GM19455 (cell line): ENCODE results near the gene TEX29.

Experiments
- ATAC-seq: cut with Tn5 transposase; IDR thresholded peaks from one replicate; pipeline ENCODE4 v1.9.1; 2021; ENCODE audit not compliant: unreplicated experiment

Gene TEX29

DNA sequence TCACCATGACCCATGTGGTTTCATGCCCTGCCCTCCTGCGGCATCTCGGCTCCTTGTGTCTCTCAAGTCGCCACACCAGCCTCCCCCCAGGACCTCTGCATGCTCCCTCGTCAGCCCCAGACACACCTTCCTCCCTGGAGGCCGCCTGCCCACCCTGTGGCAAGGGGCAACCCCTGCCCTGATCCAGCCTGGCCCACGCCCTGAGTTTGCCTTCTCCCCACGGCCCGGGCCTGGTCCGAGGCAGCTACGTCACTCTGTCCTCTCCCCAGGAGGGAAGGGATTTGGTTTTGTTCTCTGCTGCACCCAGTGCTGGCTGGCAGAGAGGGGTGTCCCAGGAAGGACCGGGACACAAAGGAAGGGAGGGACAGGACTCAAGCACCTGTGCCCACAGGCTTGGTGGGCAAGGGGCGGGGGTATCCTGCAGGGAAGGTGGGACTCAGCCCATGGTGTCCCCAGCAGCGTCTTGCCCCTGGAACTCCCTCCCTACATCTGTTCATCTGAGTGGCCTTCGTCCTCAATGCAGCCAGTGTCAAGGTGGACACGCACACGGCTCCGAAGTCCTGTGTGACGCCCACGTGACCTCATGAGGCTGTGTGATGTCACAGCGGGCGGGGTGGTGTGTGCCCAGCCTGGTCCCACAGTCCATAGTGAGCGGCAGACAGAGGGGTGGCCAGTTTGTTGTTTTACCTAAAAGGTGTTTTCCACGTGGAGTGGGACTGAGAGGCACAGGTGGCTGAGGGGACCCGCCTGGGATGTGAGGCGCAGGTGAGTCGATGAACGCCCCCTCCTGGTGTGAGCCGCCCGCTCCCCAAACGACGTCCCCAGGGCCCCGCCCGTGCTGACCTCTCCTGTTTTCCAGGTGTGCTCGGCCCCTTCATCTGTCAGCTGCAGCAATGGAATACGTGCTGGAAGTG, at the start of gene TEX29:
Gene TEX29 (plus strand): TSS at position 645 of the 914 bp plus-strand sequence. CDS start 249 bp downstream, at position 894.
- no peak for ATAC-seq

GRCh38 chr13:111270765-111271698, 49.4 kb upstream of the TEX29 start:
- no peak for ATAC-seq

DNA sequence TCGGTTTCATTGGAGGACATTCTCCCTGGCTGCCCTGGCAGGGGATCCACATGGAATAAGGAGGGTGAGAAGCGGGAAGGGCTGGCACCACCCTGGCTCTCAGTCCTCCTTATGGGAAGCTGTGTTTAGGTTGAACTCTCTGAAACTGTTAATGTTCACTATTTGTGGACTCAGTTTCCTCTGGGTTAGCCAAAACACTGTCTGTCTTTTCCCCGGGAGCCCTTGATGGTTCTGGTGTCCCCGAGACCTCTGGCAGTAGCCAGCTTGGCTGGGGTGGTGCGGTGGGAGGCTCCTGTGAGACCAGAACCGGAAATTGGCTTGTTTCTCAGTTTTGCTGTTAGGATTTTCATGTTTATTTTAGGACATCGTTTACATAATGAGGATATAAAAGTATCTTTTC, 48.3 kb upstream of the TEX29 start:
- no peak for ATAC-seq

GRCh38 chr13:111275382-111275781, 45.1 kb upstream of the TEX29 start:
- no peak for ATAC-seq

GRCh38 chr13:111275995-111276618, 44.3 kb upstream of the TEX29 start:
- ATAC-seq, result no peak

- no peak for ATAC-seq
These were observed 42.2 kb upstream of the TEX29 start for GRCh38 chr13:111278258-111278657.

- ATAC-seq, result no peak
These were observed 41.4 kb upstream of the TEX29 start for GRCh38 chr13:111278743-111279652.

DNA sequence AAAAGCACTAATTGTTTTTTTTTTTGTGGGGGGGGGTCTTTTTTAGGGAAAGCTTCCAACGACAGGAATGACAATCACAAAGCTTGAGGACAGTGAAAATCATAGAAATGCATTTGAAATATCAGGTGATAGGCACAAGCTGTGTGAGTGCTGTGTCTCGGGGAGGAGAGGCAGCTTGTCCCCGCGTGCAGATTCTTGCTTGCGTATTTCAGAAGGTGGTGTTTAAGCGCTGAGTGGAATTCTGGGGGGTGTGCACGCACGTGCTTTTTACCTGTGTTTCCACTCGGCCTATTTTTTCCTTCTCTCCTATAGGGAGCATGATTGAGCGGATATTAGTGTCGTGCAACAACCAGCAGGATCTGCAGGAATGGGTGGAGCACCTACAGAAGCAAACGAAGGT, 40.2 kb upstream of the TEX29 start:
- ATAC-seq, result no peak

DNA sequence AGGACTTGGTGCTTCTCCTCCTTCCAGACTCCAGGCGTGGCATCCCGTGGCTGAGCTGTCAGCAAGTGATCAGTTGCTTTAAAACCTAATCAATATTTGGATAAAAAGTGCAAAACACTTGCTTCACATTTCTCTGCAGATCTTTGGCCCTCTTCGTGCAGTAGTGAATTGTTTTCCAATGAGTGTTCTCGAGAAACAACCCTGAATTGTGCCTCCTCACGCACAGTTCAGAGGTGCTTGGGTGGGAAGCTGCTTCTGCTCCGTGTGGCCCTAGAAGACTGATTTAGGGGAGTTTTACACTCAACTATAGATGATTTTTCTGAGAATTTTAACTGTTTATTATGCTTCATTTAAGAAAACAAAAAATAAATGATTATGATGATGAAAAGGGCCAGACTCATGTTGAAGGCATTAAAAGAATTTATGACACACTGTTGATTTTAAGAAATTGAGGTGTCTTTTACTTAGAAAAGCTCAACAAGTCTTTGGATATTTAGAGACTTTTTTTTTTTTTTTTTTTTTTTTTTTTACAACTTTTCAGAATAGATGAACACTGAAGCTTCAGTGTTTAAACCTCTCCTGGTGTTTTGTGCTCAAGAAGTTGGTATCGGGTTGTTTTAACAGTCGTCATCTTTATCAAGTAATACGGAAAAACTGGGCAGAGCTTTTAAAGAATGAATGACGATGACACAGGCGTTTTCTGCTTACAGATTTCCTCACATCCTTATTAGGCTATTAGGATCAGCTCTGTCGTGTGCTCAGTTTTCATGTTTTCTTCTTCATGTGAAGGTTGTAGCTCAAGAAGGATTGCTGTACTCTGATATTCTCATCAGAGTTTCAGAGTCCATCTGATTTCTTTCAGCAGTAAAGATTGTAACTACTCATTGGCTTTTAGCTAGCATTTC, 39.5 kb upstream of the TEX29 start:
- ATAC-seq, result no peak

GRCh38 chr13:111281751-111282311, 38.6 kb upstream of the TEX29 start:
- ATAC-seq, result no peak

GRCh38 chr13:111282425-111282824, 38.0 kb upstream of the TEX29 start:
- no peak for ATAC-seq

- no peak for ATAC-seq
These were observed 37.4 kb upstream of the TEX29 start for GRCh38 chr13:111282997-111283396.

- no peak for ATAC-seq
These were observed 37.0 kb upstream of the TEX29 start for GRCh38 chr13:111283457-111283856.

GRCh38 chr13:111283991-111284390, 36.5 kb upstream of the TEX29 start:
- no peak for ATAC-seq

- ATAC-seq, result no peak
These were observed 35.9 kb upstream of the TEX29 start for GRCh38 chr13:111284565-111284964.

- ATAC-seq, result no peak
These were observed 34.3 kb upstream of the TEX29 start for GRCh38 chr13:111286162-111286561.

DNA sequence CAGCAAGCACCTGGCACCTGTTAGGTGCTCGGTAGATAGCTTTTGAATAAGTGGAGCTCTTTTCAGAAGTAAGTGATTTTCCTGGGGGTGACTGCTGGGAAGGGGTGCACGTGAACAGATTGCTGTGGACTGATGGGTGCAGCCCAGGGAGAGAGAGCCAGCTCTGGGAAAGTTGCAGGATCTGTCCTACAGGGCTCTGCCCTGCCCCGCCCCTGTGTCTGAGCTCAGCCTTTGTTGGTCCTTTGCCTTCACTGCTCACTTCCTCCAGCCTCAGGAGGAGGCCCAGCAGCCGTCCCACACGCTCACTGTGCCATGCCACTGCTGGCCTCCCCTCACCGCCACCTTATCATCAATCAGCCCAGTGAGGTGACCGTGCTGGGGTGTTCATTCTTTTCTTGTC, 33.7 kb upstream of the TEX29 start:
- ATAC-seq, result no peak

GRCh38 chr13:111287201-111287600, 33.2 kb upstream of the TEX29 start:
- no peak for ATAC-seq

GRCh38 chr13:111288276-111288675, 32.2 kb upstream of the TEX29 start:
- ATAC-seq, result no peak
